HG02759 (cell line): ENCODE results near the gene MGAT5.

Source experiments
- ATAC-seq: cut with Tn5 transposase; IDR thresholded peaks from one replicate; pipeline ENCODE4 v1.9.1; 2021; ENCODE audit warnings: mild to moderate bottlenecking, moderate library complexity; ENCODE audit not compliant: unreplicated experiment

The MGAT5 gene

GRCh38 chr2:134441153-134441863, 187.4 kb downstream of the MGAT5 start:
- no peak for ATAC-seq

- ATAC-seq: no peak
These were observed 190.1 kb downstream of the MGAT5 start for GRCh38 chr2:134443814-134444480.

DNA sequence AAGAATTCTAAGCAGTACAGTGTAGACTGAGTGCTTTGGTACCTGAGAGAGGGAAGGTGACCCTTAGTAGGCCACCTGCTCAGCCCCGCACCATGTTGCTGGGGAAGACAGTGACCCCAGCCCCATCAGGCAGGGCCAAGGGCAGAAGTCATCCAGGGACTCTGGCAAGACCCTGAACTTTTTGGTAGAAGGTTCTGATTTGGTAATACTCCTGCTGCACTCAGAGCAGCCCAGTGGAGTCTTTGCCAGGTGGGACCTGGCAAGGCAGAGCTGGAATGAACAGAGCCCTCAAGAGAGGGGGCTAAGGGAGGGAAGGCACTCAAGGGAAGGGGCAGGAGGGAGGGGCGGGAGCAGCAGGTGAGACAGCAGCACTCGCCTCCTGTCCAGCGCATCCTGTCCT, 191.2 kb downstream of the MGAT5 start:
- no peak for ATAC-seq

- ATAC-seq: no peak
These were observed 192.1 kb downstream of the MGAT5 start for GRCh38 chr2:134445985-134446382.

- no peak for ATAC-seq
These were observed 192.6 kb downstream of the MGAT5 start for GRCh38 chr2:134446383-134447017.

GRCh38 chr2:134447669-134448068, 193.8 kb downstream of the MGAT5 start:
- no peak for ATAC-seq

DNA sequence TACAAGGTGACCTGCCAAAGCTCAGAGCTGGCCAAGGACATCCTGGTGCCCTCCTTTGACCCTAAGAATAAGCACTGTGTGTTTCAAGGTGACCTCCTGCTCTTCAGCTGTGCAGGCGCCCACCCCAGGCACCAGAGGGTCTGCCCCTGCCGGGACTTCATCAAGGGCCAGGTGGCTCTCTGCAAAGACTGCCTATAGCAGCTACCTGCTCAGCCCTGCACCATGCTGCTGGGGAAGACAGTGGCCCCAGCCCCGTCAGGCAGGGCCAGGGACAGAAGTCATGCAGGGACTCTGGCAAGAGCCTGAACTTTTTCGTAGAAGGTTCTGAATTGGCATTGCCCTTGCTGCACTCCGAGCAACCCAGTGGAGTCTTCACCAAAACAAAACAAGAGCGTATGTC, 194.8 kb downstream of the MGAT5 start:
- ATAC-seq: no peak

GRCh38 chr2:134449157-134449556, 195.3 kb downstream of the MGAT5 start:
- no peak for ATAC-seq

DNA sequence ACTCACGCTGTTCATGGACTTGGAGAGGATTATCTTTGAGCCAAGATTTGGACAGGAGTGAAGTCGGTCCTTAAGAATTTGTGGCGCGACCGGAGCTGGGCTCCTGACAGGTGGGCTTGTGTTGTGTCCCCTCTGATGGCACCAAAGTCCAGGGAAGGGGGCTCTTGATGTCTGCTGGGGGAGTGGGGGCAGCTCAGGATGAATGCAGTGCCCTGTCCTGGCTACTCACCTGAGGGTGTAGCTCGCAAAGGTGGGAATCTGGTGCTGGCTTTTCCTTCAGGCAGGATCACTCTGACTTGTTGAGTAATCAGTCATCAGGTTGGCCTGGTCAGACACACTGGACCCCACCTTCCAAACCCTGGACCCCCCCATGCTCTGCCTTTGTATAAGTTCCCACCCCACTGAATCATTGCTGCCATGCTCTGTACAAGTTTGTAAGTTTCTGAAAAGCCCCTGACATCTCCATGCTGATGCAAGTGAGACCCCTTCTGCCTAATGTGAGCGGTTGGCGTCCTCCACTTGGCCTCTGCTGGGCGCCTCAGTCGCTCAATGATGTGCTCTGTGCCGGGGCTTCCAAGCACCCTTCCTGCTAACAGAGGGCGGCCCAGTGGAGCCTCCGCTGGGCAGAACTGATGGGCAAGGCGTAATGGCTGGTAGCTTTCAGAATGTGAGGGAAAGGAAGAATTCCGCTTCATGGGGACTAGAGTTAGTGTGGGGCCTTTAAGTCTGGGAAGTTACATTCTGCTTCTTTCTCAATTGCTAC, 196.1 kb downstream of the MGAT5 start:
- no peak for ATAC-seq

DNA sequence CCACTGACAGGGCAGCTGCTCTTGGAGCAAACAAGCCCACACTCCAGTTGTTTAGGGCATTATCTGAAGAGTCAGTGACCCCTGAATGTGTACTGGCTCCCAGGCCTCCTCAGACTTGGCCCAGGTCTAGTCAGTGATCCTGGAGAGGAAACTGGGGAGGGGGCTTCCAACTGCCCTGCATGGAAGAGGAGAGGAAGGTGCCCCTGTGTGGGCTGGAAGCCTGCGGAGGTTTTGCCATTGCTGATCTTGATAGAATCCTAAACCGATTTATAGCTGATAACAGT, 197.4 kb downstream of the MGAT5 start:
- no peak for ATAC-seq

GRCh38 chr2:134452042-134452733, 198.3 kb downstream of the MGAT5 start:
- no peak for ATAC-seq

GRCh38 chr2:134453476-134453875, 199.6 kb downstream of the MGAT5 start:
- ATAC-seq: no peak

- ATAC-seq: no peak
These were observed 200.1 kb downstream of the MGAT5 start for GRCh38 chr2:134453973-134454372.

DNA sequence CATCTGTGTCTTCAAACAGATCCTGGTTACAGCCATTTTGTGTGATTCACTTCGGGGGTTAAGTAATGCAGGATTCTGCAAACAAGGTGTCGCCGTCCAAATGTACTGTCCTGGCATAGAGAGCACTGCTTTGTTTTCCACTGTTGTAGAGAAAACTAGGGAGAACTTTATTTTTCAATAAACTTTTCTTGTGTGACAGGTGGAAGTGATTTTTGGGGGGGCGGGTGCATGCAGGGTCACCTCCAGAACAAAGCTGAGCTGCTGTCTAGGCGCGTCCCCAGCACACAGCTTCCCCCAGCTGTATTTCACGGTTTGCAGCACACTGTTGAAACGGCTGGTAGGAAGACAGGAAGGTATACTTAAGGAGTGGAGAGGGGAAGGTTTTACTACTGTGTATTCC, 200.6 kb downstream of the MGAT5 start:
- no peak for ATAC-seq

- ATAC-seq: no peak
These were observed 201.1 kb downstream of the MGAT5 start for GRCh38 chr2:134454931-134455330.

- ATAC-seq: no peak
These were observed 201.6 kb downstream of the MGAT5 start for GRCh38 chr2:134455426-134455825.

GRCh38 chr2:134457353-134457752, 203.5 kb downstream of the MGAT5 start:
- no peak for ATAC-seq

- ATAC-seq: no peak
These were observed 204.0 kb downstream of the MGAT5 start for GRCh38 chr2:134457765-134458472.

DNA sequence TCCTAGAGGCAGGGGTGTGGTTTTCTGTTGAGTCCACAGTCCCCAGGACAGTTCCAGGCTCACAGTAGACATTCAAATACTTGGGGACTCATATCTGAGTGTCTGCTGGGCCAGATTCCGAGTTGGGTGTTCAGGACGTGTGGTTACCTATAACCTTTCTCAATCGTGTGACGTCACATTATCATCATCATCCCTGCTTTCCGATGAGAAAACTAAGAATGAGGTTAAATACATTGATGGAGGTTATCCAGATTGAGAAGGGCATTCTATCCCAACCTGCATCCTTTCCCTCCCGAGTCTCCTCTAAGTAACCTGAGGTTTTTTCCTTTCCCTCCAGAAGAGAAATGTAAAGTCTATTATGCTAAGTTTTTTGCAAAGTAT, 204.6 kb downstream of the MGAT5 start:
- ATAC-seq: no peak

DNA sequence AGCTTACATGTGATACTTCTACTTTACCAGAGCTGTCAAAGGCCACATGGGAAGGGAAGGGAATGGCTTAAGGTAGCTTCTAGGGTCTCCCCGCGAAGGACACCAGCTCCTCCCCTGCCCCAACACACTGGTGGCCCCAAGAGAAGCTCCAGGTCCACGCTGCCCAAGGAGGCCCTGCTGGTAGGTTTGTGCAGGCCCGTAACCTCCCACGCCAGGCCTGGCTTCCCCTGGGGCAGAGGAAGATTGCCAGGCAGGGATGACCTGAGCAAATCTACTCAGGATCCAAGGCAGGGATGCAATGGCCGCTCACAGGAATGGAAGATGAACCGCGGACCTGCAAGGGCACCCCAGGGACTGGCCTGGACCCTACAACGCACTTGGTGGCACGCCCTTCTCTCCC, 205.1 kb downstream of the MGAT5 start:
- no peak for ATAC-seq
